GM15510 (cell line): ENCODE measurements around the gene CDH6.

Experiments used
- POLR2A ChIP-seq: IDR thresholded peaks from 3 replicates; pipeline ENCODE4 v1.6.1; 2011; ENCODE audit warnings: borderline replicate concordance; ENCODE audit not compliant: insufficient read length; ENCODE audit errors: extremely low read depth

CDH6 gene

DNA sequence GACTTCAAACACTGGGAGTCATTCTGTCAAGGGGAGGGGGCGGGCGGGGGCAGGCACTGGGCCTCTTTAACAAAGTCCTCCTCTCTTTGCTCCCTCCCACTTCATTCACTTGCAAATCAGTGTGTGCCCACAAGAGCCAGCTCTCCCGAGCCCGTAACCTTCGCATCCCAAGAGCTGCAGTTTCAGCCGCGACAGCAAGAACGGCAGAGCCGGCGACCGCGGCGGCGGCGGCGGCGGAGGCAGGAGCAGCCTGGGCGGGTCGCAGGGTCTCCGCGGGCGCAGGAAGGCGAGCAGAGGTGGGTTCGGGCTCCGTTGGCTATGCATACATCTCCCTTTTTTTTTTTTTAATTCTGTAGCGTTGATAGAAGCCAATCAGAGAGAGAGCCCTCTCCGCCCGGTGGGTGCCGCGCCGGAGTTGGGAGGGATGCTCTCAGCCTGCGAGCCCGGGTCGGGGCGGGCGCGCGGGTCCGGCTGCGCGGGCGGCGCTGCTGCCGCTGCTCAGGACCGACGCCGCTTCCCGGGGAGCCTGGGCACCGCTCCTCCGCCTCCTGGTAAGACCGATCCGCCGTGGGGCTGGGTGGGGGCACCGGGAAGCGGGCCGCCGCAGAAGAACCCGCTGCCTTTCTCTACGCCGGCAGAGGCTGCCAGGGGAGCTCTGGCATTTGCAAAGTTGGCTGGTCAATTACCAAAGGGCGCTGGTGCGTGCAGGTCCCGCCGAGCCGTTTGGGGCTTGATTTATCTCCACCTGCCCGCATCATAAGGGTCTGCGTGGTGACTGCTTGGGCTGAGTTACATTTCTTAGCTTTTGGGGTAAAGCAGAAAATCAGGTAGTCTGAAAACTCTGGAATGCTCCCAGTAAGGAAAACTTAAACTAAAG lies at the start of gene CDH6:
CDH6 (plus strand) TSS at position 96 of the 877 bp plus-strand sequence. CDS start 73,788 bp downstream, outside the sequence.
- no peak for TF ChIP-seq POLR2A

DNA sequence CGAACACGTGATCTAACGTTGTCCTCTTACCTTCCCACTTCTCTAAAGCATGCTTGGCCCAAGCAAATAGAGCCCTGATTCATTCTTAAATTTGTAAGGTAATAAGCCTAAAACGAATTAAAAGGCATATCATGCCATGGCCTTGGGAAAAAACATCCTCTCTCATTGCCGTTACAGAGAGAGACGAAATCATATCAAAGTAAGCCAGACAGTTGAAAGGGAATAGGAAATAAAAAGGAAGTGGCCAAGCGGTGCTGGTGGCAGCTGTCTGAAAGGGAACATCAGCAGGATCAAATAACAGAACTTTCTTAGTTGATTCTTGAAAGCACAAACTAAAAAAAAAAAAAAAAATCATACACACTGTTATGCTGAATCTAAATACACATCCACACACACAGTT lies 49.1 kb upstream of the CDH6 start:
- no peak for TF ChIP-seq POLR2A

- TF ChIP-seq POLR2A, result no peak
Observed at GRCh38 chr5:31148959-31149475, 44.5 kb upstream of the CDH6 start.

GRCh38 chr5:31153521-31153920 lies 40.0 kb upstream of the CDH6 start:
- no peak for TF ChIP-seq POLR2A

DNA sequence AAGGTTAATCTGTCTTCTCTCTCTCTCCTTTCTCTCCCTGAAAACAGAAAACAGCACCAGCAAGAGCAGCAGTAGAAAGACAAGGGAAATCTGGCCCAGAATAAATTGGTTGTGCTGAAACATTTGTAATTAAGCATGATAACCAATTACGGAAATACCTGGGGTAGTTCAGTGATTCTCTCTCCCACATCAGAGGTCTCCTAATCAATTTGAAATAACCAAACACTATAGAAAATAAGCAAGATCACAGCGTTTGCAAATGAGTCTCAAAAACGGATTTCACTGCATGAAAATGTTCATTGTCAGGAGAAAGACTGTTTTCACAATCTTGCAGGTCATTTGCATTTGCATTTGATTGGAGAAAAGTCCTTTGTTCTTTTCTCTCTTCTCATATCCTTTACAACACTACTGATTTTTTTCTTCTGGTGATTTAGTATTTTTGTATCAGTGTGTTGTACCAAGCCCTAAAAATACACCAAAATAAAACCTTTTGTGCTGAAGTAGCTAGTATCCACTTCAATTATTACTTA lies 36.8 kb upstream of the CDH6 start:
- no peak for TF ChIP-seq POLR2A

DNA sequence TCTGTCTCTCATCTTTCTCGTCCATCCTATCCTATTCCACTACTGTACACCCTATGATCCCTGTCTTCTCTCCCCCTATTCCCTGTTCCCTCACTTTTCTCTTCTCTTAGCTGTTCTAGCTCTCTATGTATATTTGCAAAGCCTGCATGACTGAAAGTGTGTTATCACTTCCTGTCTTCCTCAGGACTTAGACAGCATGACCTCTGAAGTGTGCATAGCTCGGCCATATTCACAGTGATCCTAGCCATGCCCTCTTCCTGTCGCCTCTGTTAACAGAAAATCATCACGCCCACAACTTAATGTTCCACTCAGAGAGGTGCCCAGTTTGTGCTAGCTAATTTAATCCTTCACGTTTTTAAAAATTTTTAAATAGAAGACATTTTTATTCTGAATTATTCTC lies 35.8 kb upstream of the CDH6 start:
- no peak for TF ChIP-seq POLR2A

DNA sequence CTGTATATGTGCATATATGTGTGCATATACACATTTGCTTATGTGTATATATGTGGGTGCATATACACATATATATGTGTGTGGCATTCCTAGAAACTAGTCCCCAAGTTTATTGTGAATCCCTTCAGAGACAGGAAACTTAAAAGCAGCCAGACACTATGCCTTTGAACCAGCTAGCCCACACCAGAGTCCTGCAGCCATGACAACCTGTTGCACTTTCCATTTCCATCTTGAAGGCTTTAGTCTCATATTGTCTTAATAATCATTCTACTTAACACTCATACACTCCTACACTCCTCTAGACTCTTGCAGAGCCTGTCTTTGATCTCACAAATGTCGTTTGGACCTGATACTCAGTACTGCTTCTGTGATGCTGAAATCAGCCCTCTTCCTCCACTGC lies 34.8 kb upstream of the CDH6 start:
- no peak for TF ChIP-seq POLR2A

- no peak for TF ChIP-seq POLR2A
Observed at GRCh38 chr5:31161781-31162181, 31.7 kb upstream of the CDH6 start.

DNA sequence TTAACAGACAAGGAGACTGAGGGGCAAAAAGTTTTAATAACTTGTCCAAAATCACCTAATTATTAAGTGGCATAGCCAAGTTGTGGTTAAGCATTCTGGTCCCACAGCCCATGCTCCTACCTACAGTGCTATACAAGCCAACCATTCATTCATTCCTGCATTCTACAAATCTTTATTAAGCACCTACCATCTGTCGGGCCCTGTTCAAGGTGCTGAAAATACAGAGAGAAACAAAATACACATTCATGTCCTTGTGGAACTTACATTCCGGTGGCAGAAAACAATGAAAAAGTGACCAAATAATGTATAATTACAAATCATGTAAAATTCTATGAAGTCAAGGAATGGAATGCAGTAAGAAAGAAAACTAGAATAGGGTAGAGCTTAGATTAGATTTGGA lies 27.8 kb upstream of the CDH6 start:
- no peak for TF ChIP-seq POLR2A

- no peak for TF ChIP-seq POLR2A
Observed at GRCh38 chr5:31169379-31169778, 24.1 kb upstream of the CDH6 start.

DNA sequence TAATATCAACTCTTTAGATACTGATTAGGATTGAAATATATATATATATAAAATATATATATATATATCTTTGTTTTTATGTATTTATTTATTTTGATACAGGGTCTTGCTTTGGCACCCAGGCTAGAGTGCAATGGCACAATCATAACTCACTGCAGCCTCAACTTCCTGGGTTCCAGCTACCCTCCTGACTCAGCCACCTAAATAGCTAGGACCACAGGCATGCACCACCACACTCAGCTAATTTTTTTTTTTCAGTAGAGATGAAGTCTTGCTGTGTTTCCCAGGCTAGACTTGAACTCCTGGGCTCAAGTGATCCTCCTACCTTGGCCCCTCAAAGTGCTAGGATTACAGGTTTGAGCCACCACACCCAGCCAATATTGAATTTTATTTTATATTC lies 20.6 kb upstream of the CDH6 start:
- TF ChIP-seq POLR2A, result no peak

- no peak for TF ChIP-seq POLR2A
Observed at GRCh38 chr5:31173614-31174013, 19.9 kb upstream of the CDH6 start.

DNA sequence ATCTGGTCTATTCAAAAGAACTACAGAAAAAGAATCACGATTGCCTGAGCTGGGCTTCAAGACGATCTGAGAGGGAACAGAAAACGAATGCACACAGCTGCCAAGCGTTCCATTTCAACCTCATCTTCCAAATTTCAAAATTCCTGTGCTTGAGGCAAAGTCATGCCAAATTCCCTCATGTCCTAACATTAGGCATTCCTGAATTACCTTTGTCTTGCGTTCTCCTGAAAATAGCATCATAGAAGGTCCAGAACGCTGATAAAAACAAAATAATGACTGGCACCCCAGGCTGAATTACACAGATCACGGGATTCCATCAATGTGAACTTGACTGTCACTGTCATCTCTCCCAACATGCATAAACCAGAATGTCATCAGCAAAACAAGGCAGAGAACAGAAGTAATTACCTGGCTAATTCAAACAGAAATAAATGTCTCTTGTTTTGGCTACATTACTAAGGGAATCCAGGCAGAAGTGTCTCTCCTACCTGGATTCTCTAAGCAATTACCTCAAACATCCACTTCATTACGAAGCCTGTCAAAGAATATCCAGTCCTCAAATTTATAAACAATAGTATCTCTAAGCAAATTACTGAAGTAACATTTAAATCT lies 12.0 kb upstream of the CDH6 start:
- no peak for TF ChIP-seq POLR2A

DNA sequence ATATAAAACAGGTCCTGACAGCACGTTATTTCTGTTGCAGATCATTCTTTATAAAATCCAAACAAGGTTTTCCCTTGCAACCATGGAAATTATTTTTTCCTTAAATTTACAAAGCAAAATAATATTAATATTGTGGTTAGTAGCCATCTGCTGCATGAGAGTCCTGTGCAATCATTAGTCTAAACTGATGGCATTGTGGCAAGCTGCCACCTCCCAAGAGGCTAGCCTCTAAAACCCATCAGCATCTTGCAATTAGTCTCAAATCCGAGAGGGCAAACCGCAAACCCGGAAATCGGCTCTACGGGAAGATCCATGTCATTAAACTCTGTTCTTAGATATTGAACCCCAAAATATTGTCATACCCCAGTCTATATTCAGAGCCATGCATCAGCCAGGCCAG lies 11.3 kb upstream of the CDH6 start:
- TF ChIP-seq POLR2A, result no peak

DNA sequence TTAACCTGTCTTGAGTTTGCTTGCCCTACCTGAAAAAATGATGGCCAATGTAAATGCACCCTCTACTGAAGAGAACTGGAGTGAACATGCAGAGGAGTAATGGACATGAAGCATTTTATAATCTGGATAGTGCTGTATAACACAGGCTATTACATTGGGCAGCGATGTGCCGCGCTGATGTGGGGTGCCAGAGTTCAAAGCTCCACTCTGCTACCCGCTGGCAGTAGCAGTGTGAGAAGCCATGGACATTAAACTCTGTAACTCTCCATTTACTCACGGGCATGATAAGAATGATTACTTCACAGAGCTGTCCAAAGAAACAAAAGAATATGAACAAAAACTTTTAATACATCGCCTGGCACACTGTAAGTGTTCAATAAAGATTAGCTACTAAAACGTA lies 7.5 kb upstream of the CDH6 start:
- TF ChIP-seq POLR2A, result no peak
